IgD-negative memory B cell (primary cell): Measurements from ENCODE around the gene SP7. TPM values are rescaled to one million over a fixed set of nuclear protein-coding genes. Genes with fewer than 3 reads are reported as not detected.
"Not testable (repeated sequence)": the region's sequence is repeated elsewhere in the genome, so short reads cannot be mapped to it uniquely, and the experiment has no call there.

Experiments
- H3K27ac Mint-ChIP-seq, 3 donors: one replicate each; pipeline ENCODE4 v1.8.0; 2020 to 2022; ENCODE audit warnings: mild to moderate bottlenecking in 3 of 3, mixed read lengths in 3 of 3, moderate library complexity in 1 of 3
- H3K27me3 Mint-ChIP-seq: one replicate; pipeline ENCODE4 v1.8.0; 2021; ENCODE audit warnings: mixed read lengths
- H3K36me3 Mint-ChIP-seq: one replicate; pipeline ENCODE4 v1.8.0; 2020; ENCODE audit warnings: mild to moderate bottlenecking, mixed read lengths
- H3K4me1 Mint-ChIP-seq, 3 donors: one replicate each; pipeline ENCODE4 v1.8.0; 2020 to 2022; ENCODE audit warnings: mixed read lengths in 3 of 3, mild to moderate bottlenecking in 1 of 3
- H3K4me3 Mint-ChIP-seq, 4 donors: one replicate each; pipeline ENCODE4 v1.8.0; 2020 to 2022; ENCODE audit warnings: mild to moderate bottlenecking in 4 of 4, mixed read lengths in 4 of 4, moderate library complexity in 3 of 4
- H3K9me3 Mint-ChIP-seq, 3 donors: one replicate each; pipeline ENCODE4 v1.8.0; 2020 to 2021; ENCODE audit warnings: mixed read lengths in 3 of 3, mild to moderate bottlenecking in 1 of 3
- polyA plus RNA-seq: library from polyadenylated mRNA; unstranded; fragments of 300-500 nt; fragmentation: Illumina TruSeq; gene quantifications from one replicate; pipeline ENCODE4 v1.2.3, GENCODE V29; 2021

The SP7 gene
- polyA plus RNA-seq, 1 donor from 2014 or later = not detected

- H3K9me3 Mint-ChIP-seq, H3K4me3 Mint-ChIP-seq: not testable (repeated sequence)
These were observed 25.5 kb upstream of the SP7 start for GRCh38 chr12:53361638-53362037.

GRCh38 chr12:53358836-53359419 lies 22.8 kb upstream of the SP7 start:
- no peaks in the 10 kb centered on the region for H3K9me3 Mint-ChIP-seq
- no peak overlapping the region for H3K27ac Mint-ChIP-seq
- no peaks in the 10 kb centered on the region for H3K27me3 Mint-ChIP-seq
- no peak overlapping the region for H3K4me3 Mint-ChIP-seq
- H3K4me1 Mint-ChIP-seq = peaks cover 0 to 2% (median 2%) of the 10 kb centered on the region in 3 donors
- peaks cover 2% of the 10 kb centered on the region for H3K36me3 Mint-ChIP-seq

More at GRCh38 chr12:53361638-53362037, 25.5 kb upstream of the SP7 start:
- H3K27me3 Mint-ChIP-seq, H3K27ac Mint-ChIP-seq, H3K4me1 Mint-ChIP-seq, H3K36me3 Mint-ChIP-seq: not testable (repeated sequence)

- Mint-ChIP-seq H3K4me3 (no peak overlapping the region), H3K36me3 (no peaks in the 10 kb centered on the region), H3K27ac (no peak overlapping the region), H3K4me1 (peaks cover 3 to 5% (median 4%) of the 10 kb centered on the region in 3 donors), H3K9me3 (no peaks in the 10 kb centered on the region), H3K27me3 (no peaks in the 10 kb centered on the region)
These were observed 19.0 kb upstream of the SP7 start for GRCh38 chr12:53355121-53355520.

GRCh38 chr12:53353257-53353655 lies 17.1 kb upstream of the SP7 start:
- Mint-ChIP-seq H3K9me3 (no peaks in the 10 kb centered on the region), H3K4me1 (peaks cover 3 to 5% (median 4%) of the 10 kb centered on the region in 3 donors), H3K4me3 (no peak overlapping the region), H3K36me3 (no peaks in the 10 kb centered on the region), H3K27ac (peak overlapping the region in 1 of 3 donors; percentile 43), H3K27me3 (no peaks in the 10 kb centered on the region)

- Mint-ChIP-seq H3K27ac (peak overlapping the region in 1 of 3 donors; percentile 7), H3K4me1 (peaks cover 3 to 5% (median 4%) of the 10 kb centered on the region in 3 donors), H3K27me3 (no peaks in the 10 kb centered on the region), H3K4me3 (no peak overlapping the region), H3K9me3 (no peaks in the 10 kb centered on the region), H3K36me3 (no peaks in the 10 kb centered on the region)
These were observed 16.4 kb upstream of the SP7 start for GRCh38 chr12:53352331-53353256.

- Mint-ChIP-seq H3K4me1 (peaks cover 10 to 15% (median 13%) of the 10 kb centered on the region in 3 donors), H3K36me3 (peaks cover 2% of the 10 kb centered on the region), H3K27me3 (peaks cover 1% of the 10 kb centered on the region), H3K27ac (no peak overlapping the region), H3K9me3 (no peaks in the 10 kb centered on the region), H3K4me3 (peak overlapping the region in 1 of 4 donors; percentile 33)
These were observed 11.8 kb upstream of the SP7 start for GRCh38 chr12:53347905-53348304.

GRCh38 chr12:53346491-53346890 lies 10.3 kb upstream of the SP7 start:
- peak overlapping the region in 1 of 4 donors; percentile 66 for H3K4me3 Mint-ChIP-seq
- no peaks in the 10 kb centered on the region for H3K9me3 Mint-ChIP-seq
- H3K27me3 Mint-ChIP-seq = peaks cover 1% of the 10 kb centered on the region
- peaks cover 5 to 13% (median 9%) of the 10 kb centered on the region in 3 donors for H3K4me1 Mint-ChIP-seq
- H3K36me3 Mint-ChIP-seq = peaks cover 2% of the 10 kb centered on the region
- no peak overlapping the region for H3K27ac Mint-ChIP-seq

GRCh38 chr12:53345486-53346188 lies 9.5 kb upstream of the SP7 start:
- Mint-ChIP-seq H3K27ac (peak overlapping the region in 1 of 3 donors; percentile 93), H3K9me3 (no peaks in the 10 kb centered on the region), H3K27me3 (peaks cover 2% of the 10 kb centered on the region), H3K36me3 (peaks cover 2% of the 10 kb centered on the region), H3K4me1 (peaks cover 5 to 13% (median 9%) of the 10 kb centered on the region in 3 donors), H3K4me3 (peak overlapping the region; percentile 89 to 100 (median 98))

GRCh38 chr12:53344824-53345485 lies 8.8 kb upstream of the SP7 start:
- Mint-ChIP-seq H3K27me3 (peaks cover 4% of the 10 kb centered on the region), H3K27ac (peak overlapping the region; percentile 0 to 93 (median 68)), H3K9me3 (no peaks in the 10 kb centered on the region), H3K4me1 (peaks cover 5 to 13% (median 9%) of the 10 kb centered on the region in 3 donors), H3K36me3 (peaks cover 3% of the 10 kb centered on the region), H3K4me3 (peak overlapping the region; percentile 89 to 100 (median 98))

- Mint-ChIP-seq H3K36me3 (peaks cover 3% of the 10 kb centered on the region), H3K27me3 (peaks cover 4% of the 10 kb centered on the region), H3K4me3 (peak overlapping the region; percentile 45 to 87 (median 78)), H3K4me1 (peaks cover 5 to 13% (median 9%) of the 10 kb centered on the region in 3 donors), H3K9me3 (no peaks in the 10 kb centered on the region), H3K27ac (no peak overlapping the region)
These were observed 8.3 kb upstream of the SP7 start for GRCh38 chr12:53344487-53344823.

- Mint-ChIP-seq H3K4me3 (peak overlapping the region; percentile 45 to 87 (median 78)), H3K4me1 (peaks cover 5 to 13% (median 9%) of the 10 kb centered on the region in 3 donors), H3K27ac (no peak overlapping the region), H3K27me3 (peaks cover 4% of the 10 kb centered on the region), H3K9me3 (no peaks in the 10 kb centered on the region), H3K36me3 (peaks cover 3% of the 10 kb centered on the region)
These were observed 7.8 kb upstream of the SP7 start for GRCh38 chr12:53343969-53344368.

- H3K4me3 Mint-ChIP-seq = peak overlapping the region; percentile 6 to 53 (median 34)
- no peak overlapping the region for H3K27ac Mint-ChIP-seq
These were observed 7.3 kb upstream of the SP7 start for GRCh38 chr12:53343449-53343848.

GRCh38 chr12:53340398-53340797 lies 4.2 kb upstream of the SP7 start:
- Mint-ChIP-seq H3K27me3 (peaks cover 29% of the 10 kb centered on the region), H3K27ac (no peak overlapping the region), H3K4me1 (peaks cover 5 to 20% (median 13%) of the 10 kb centered on the region in 3 donors), H3K4me3 (no peak overlapping the region), H3K9me3 (no peaks in the 10 kb centered on the region), H3K36me3 (peaks cover 3% of the 10 kb centered on the region)

More at GRCh38 chr12:53343449-53343848, 7.3 kb upstream of the SP7 start:
- no peaks in the 10 kb centered on the region for H3K9me3 Mint-ChIP-seq
- H3K27me3 Mint-ChIP-seq = peaks cover 6% of the 10 kb centered on the region
- H3K4me1 Mint-ChIP-seq = peaks cover 5 to 13% (median 9%) of the 10 kb centered on the region in 3 donors
- peaks cover 3% of the 10 kb centered on the region for H3K36me3 Mint-ChIP-seq

GRCh38 chr12:53338916-53339315 lies 2.8 kb upstream of the SP7 start:
- H3K4me1 Mint-ChIP-seq = peaks cover 0 to 14% (median 4%) of the 10 kb centered on the region in 3 donors
- no peak overlapping the region for H3K27ac Mint-ChIP-seq
- H3K27me3 Mint-ChIP-seq = peaks cover 29% of the 10 kb centered on the region
- H3K4me3 Mint-ChIP-seq = no peak overlapping the region
- H3K36me3 Mint-ChIP-seq = peaks cover 1% of the 10 kb centered on the region
- H3K9me3 Mint-ChIP-seq = no peaks in the 10 kb centered on the region
